ENCODE results near the gene OPRM1.

Gene OPRM1

DNA sequence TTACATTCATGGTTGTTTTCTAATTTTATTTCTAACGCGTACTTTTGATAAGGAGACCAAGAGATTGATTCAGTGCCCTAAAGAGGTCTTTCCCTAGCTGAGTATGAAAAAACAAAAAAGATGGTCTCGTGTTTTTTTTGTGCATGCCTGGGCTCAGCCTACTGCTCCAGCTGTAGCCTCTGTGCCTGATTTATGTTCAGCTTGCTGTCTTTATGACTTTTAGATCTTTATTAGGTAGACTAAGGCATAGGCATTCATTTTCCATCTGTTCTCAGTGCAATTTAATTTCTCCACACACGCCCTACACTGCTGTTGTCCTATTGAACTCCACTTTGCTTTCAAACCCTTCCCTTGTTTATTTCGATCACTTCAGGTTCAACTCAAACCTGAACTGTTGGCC lies 56.5 kb downstream of the OPRM1 start:
- H3K4me3 ChIP-seq (ENCODE audit: low read depth in 1 of 2, low read length in 1 of 2): no peak overlapping the region
- H3K4me1 ChIP-seq (ENCODE audit: control insufficient read depth in 1 of 2, insufficient read depth in 1 of 2, low read depth in 1 of 2, low read length in 1 of 2): no peaks in the 10 kb centered on the region
- TF ChIP-seq, protein P1, sequence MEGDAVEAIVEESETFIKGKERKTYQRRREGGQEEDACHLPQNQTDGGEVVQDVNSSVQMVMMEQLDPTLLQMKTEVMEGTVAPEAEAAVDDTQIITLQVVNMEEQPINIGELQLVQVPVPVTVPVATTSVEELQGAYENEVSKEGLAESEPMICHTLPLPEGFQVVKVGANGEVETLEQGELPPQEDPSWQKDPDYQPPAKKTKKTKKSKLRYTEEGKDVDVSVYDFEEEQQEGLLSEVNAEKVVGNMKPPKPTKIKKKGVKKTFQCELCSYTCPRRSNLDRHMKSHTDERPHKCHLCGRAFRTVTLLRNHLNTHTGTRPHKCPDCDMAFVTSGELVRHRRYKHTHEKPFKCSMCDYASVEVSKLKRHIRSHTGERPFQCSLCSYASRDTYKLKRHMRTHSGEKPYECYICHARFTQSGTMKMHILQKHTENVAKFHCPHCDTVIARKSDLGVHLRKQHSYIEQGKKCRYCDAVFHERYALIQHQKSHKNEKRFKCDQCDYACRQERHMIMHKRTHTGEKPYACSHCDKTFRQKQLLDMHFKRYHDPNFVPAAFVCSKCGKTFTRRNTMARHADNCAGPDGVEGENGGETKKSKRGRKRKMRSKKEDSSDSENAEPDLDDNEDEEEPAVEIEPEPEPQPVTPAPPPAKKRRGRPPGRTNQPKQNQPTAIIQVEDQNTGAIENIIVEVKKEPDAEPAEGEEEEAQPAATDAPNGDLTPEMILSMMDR (IDR thresholded peaks at IDR 0.05): no peak
- no peak overlapping the region for H3K27ac ChIP-seq
- no peaks in the 10 kb centered on the region for H3K36me3 ChIP-seq
- no peaks in the 10 kb centered on the region for H3K27me3 ChIP-seq
- no peaks in the 10 kb centered on the region for H3K9me3 ChIP-seq

DNA sequence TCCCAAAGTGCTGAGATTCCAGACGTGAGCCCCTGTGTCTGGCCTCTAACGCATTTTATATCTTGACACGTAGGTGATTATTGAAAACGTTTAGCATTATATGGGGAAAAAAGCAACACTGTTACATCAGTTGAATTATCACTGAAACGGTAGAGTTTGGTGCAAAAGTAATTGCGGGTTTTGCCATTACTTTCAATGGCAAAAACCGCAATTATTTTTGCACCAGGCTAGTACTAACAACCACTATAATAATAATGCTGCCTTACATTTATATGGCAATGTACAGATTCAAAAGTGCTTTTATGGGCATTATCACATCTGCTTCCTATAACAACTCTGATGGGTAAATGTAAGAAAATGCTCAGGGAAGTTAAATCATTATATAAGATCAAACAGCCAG lies 57.3 kb downstream of the OPRM1 start:
- H3K27ac ChIP-seq: no peak overlapping the region
- no peaks in the 10 kb centered on the region for H3K36me3 ChIP-seq
- H3K27me3 ChIP-seq: no peaks in the 10 kb centered on the region
- no peaks in the 10 kb centered on the region for H3K9me3 ChIP-seq
- TF ChIP-seq, protein P1 (IDR thresholded peaks at IDR 0.05): no peak
- H3K4me1 ChIP-seq (ENCODE audit: control insufficient read depth in 1 of 2, insufficient read depth in 1 of 2, low read depth in 1 of 2, low read length in 1 of 2): no peaks in the 10 kb centered on the region
- H3K4me3 ChIP-seq (ENCODE audit: low read depth in 1 of 2, low read length in 1 of 2): no peak overlapping the region

DNA sequence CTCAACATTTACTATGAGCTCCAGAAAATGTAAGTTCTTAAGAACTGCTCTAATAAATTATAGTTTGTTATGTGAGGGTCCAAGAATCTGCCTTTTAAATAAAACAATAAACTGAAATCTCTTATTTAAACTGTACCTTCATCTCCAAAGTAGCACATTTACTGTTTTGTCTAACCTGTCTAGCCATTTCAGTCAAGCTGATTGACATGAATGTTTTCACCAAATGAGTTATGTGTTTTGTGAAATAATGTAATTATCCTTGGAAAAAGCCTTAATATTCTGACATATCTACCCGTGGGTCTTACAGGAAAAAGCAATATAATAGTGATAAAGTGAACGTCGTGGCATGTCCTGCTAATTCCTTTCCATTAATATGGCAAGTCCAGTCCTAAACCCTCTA lies 57.8 kb downstream of the OPRM1 start:
- H3K36me3 ChIP-seq: no peaks in the 10 kb centered on the region
- no peaks in the 10 kb centered on the region for H3K9me3 ChIP-seq
- no peak overlapping the region for H3K27ac ChIP-seq
- no peak overlapping the region for H3K4me3 ChIP-seq (ENCODE audit: low read depth in 1 of 2, low read length in 1 of 2)
- TF ChIP-seq, protein P1 (IDR thresholded peaks at IDR 0.05): no peak
- H3K27me3 ChIP-seq: no peaks in the 10 kb centered on the region
- H3K4me1 ChIP-seq (ENCODE audit: control insufficient read depth in 1 of 2, insufficient read depth in 1 of 2, low read depth in 1 of 2, low read length in 1 of 2): no peaks in the 10 kb centered on the region

DNA sequence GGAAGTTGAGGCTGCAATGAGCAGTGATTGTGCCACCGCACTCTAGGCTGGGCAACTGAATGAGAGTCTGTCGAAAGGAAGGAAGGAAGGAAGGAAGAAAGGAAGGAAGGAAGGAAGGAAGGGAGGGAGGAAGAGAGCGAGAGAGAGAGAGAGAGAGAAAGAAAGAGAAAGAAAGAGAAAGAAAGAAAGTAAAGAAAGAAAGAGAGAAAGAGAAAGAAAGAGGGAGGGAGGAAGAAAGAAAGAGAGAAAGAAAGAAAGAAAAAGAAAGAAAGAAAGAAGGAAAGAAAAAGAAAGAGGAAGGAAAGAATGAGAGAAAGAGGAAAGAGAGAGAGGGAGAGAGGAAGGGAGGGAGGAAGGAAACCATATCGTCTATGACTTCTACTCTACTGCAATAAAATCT lies 60.2 kb downstream of the OPRM1 start:
- H3K36me3 ChIP-seq: no peaks in the 10 kb centered on the region

DNA sequence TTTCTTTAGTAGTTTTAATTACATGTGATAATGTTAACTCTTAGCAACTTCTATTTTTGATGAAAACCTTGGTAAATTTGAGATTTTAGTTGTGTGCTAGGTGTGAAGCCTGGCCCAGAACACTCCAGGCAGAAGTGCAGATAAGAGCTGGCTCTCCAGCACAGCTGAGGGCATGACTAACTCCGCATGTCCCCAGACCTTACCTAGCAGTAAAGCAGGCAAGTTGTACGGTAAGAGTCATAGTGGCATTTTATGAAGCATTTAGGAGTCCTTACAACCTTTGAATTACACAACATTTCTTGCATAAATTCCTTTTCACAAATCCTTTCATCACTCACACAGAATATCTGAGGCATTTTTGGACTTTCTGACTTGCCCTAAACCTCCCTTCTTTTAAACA lies 67.2 kb downstream of the OPRM1 start:
- Histone ChIP-seq H3K36me3 (no peaks in the 10 kb centered on the region), H3K4me1 (ENCODE audit: control insufficient read depth in 1 of 2, insufficient read depth in 1 of 2, low read depth in 1 of 2, low read length in 1 of 2) (no peaks in the 10 kb centered on the region)
- TF ChIP-seq, protein P1 (IDR thresholded peaks at IDR 0.05): no peak

More for the DNA sequence above, 60.2 kb downstream of the OPRM1 start:
- Histone ChIP-seq H3K27me3 (no peaks in the 10 kb centered on the region), H3K4me1 (ENCODE audit: control insufficient read depth in 1 of 2, insufficient read depth in 1 of 2, low read depth in 1 of 2, low read length in 1 of 2) (no peaks in the 10 kb centered on the region), H3K27ac (no peak overlapping the region), H3K4me3 (ENCODE audit: low read depth in 1 of 2, low read length in 1 of 2) (no peak overlapping the region), H3K9me3 (no peaks in the 10 kb centered on the region)
- TF ChIP-seq, protein P1 (IDR thresholded peaks at IDR 0.05): no peak

DNA sequence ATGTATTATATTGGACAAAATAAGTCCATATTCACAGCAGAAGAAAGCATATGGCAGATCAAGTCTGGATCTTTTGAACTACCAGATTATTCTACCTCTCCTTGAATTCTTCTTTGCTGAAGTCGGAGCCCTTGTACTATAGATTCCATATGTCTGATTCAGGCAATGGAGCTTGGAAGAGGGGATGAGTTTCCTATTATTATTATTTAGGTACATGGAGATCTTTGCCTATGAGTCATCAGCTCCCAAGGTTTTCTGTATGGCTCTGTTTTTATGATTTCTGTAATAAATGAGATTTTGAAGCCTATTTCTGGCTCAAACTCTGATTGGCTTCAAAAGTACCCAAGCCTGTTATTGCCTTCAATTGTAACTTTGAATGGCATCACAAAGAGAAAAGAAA lies 72.0 kb downstream of the OPRM1 start:
- Histone ChIP-seq H3K27me3 (no peaks in the 10 kb centered on the region), H3K4me3 (ENCODE audit: low read depth in 1 of 2, low read length in 1 of 2) (no peak overlapping the region)

More for the DNA sequence above, 67.2 kb downstream of the OPRM1 start:
- Histone ChIP-seq H3K27ac (no peak overlapping the region), H3K27me3 (no peaks in the 10 kb centered on the region), H3K4me3 (ENCODE audit: low read depth in 1 of 2, low read length in 1 of 2) (no peak overlapping the region), H3K9me3 (no peaks in the 10 kb centered on the region)

More for the DNA sequence above, 72.0 kb downstream of the OPRM1 start:
- Histone ChIP-seq H3K36me3 (no peaks in the 10 kb centered on the region), H3K9me3 (no peaks in the 10 kb centered on the region), H3K27ac (no peak overlapping the region), H3K4me1 (ENCODE audit: control insufficient read depth in 1 of 2, insufficient read depth in 1 of 2, low read depth in 1 of 2, low read length in 1 of 2) (no peaks in the 10 kb centered on the region)
- TF ChIP-seq, protein P1 (IDR thresholded peaks at IDR 0.05): no peak
